ENCODE data around the gene HIRA.
"Not testable (repeated sequence)": the region's sequence is repeated elsewhere in the genome, so short reads cannot be mapped to it uniquely, and the experiment has no call there.

The HIRA gene

GRCh38 chr22:19376247-19376646, 55.3 kb downstream of the HIRA start:
- DNase-seq = no peak

GRCh38 chr22:19375435-19375834, 56.1 kb downstream of the HIRA start:
- no peak for DNase-seq

GRCh38 chr22:19374410-19374809, 57.1 kb downstream of the HIRA start:
- DNase-seq = no peak

- no peak for DNase-seq
Measured at GRCh38 chr22:19373450-19373849, 58.1 kb downstream of the HIRA start.

- no peak for DNase-seq
Measured at GRCh38 chr22:19371893-19372292, 59.6 kb downstream of the HIRA start.

- no peak for DNase-seq
Measured at GRCh38 chr22:19368876-19369275, 62.7 kb downstream of the HIRA start.

GRCh38 chr22:19367763-19368367, 63.7 kb downstream of the HIRA start:
- DNase-seq = no peak

- DNase-seq = not testable (repeated sequence)
Measured at GRCh38 chr22:19363541-19363940, 68.0 kb downstream of the HIRA start.

GRCh38 chr22:19361501-19362103, 69.9 kb downstream of the HIRA start:
- DNase-seq = no peak

- DNase-seq = no peak
Measured at GRCh38 chr22:19360862-19361261, 70.7 kb downstream of the HIRA start.

- DNase-seq = no peak
Measured at GRCh38 chr22:19360300-19360792, 71.2 kb downstream of the HIRA start.

GRCh38 chr22:19359554-19360299, 71.8 kb downstream of the HIRA start:
- DNase-seq = no peak

- DNase-seq = no peak
Measured at GRCh38 chr22:19358703-19359553, 72.6 kb downstream of the HIRA start.

GRCh38 chr22:19358195-19358594, 73.3 kb downstream of the HIRA start:
- DNase-seq = no peak

GRCh38 chr22:19357270-19358105, 74.0 kb downstream of the HIRA start:
- no peak for DNase-seq

GRCh38 chr22:19356708-19357269, 74.7 kb downstream of the HIRA start:
- DNase-seq = no peak

GRCh38 chr22:19355413-19356157, 75.9 kb downstream of the HIRA start:
- DNase-seq = no peak

GRCh38 chr22:19354201-19354600, 77.3 kb downstream of the HIRA start:
- no peak for DNase-seq

GRCh38 chr22:19353363-19354131, 78.0 kb downstream of the HIRA start:
- no peak for DNase-seq

GRCh38 chr22:19352766-19353165, 78.8 kb downstream of the HIRA start:
- no peak for DNase-seq
